HAP-1 (cell line): ENCODE results near the gene MRPL51.

ENCODE experiments used
- DNase-seq, 2 experiments: peaks; one replicate each; pipeline ENCODE4 v3.0.0-alpha.2; 2016 to 2020; ENCODE audit warnings: low spot score in 2 of 2
- H3K27me3 ChIP-seq: fragments of 250-450 bp; sonication (Bioruptor Pico); 2 replicates; pipeline ENCODE4 v1.5.1; 2020; ENCODE audit warnings: low read depth, mild to moderate bottlenecking, moderate library complexity
- H3K36me3 ChIP-seq: fragments of 250-450 bp; sonication (Bioruptor Pico); replicated peaks from 2 replicates; pipeline ENCODE4 v1.5.1; 2020; ENCODE audit warnings: mild to moderate bottlenecking
- H3K4me1 ChIP-seq: fragments of 250-450 bp; sonication (Bioruptor Pico); 2 replicates; pipeline ENCODE4 v1.5.1; 2020; ENCODE audit warnings: mild to moderate bottlenecking
- H3K4me3 ChIP-seq: fragments of 250-450 bp; sonication (Bioruptor Pico); 2 replicates; pipeline ENCODE4 v1.5.1; 2020; ENCODE audit warnings: mild to moderate bottlenecking, moderate library complexity
- H3K9me3 ChIP-seq: fragments of 250-450 bp; sonication (Bioruptor Pico); 2 replicates; pipeline ENCODE4 v1.5.1; 2020; ENCODE audit warnings: mild to moderate bottlenecking, moderate library complexity
- in situ Hi-C: fragments of 300-500 bp; cut with MboI; formaldehyde crosslinking; loops from 3 replicates; pipeline ENCODE4 v1.14.3; 2020; ENCODE audit warnings: low sequenced_read_pairs, inconsistent platforms, mixed read lengths

MRPL51 gene

DNA sequence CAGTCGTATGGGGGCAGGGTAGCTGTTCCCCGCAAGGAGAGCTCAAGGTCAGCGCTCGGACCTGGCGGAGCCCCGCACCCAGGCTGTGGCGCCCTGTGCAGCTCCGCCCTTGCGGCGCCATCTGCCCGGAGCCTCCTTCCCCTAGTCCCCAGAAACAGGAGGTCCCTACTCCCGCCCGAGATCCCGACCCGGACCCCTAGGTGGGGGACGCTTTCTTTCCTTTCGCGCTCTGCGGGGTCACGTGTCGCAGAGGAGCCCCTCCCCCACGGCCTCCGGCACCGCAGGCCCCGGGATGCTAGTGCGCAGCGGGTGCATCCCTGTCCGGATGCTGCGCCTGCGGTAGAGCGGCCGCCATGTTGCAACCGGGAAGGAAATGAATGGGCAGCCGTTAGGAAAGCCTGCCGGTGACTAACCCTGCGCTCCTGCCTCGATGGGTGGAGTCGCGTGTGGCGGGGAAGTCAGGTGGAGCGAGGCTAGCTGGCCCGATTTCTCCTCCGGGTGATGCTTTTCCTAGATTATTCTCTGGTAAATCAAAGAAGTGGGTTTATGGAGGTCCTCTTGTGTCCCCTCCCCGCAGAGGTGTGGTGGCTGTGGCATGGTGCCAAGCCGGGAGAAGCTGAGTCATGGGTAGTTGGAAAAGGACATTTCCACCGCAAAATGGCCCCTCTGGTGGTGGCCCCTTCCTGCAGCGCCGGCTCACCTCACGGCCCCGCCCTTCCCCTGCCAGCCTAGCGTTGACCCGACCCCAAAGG lies 42.1 kb upstream of the MRPL51 start:
- H3K27me3 ChIP-seq, result no peaks in the 10 kb centered on the region
- no peaks in the 10 kb centered on the region for H3K9me3 ChIP-seq
- H3K4me3 ChIP-seq, result peak overlapping the region; percentile 96
- peaks cover 83% of the 10 kb centered on the region for H3K36me3 ChIP-seq
- H3K4me1 ChIP-seq, result peaks cover 26% of the 10 kb centered on the region
- in situ Hi-C loops, result no loop called here
- peak; percentile 29 to 81 for DNase-seq

DNA sequence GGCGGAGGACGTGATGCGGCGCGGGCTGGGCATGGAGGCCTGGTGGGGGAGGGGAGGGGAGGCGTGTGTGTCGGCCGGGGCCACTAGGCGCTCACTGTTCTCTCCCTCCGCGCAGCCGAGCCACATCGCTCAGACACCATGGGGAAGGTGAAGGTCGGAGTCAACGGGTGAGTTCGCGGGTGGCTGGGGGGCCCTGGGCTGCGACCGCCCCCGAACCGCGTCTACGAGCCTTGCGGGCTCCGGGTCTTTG lies 41.6 kb upstream of the MRPL51 start:
- Histone ChIP-seq H3K36me3 (peaks cover 83% of the 10 kb centered on the region), H3K4me1 (peaks cover 26% of the 10 kb centered on the region), H3K4me3 (peak overlapping the region; percentile 96)

DNA sequence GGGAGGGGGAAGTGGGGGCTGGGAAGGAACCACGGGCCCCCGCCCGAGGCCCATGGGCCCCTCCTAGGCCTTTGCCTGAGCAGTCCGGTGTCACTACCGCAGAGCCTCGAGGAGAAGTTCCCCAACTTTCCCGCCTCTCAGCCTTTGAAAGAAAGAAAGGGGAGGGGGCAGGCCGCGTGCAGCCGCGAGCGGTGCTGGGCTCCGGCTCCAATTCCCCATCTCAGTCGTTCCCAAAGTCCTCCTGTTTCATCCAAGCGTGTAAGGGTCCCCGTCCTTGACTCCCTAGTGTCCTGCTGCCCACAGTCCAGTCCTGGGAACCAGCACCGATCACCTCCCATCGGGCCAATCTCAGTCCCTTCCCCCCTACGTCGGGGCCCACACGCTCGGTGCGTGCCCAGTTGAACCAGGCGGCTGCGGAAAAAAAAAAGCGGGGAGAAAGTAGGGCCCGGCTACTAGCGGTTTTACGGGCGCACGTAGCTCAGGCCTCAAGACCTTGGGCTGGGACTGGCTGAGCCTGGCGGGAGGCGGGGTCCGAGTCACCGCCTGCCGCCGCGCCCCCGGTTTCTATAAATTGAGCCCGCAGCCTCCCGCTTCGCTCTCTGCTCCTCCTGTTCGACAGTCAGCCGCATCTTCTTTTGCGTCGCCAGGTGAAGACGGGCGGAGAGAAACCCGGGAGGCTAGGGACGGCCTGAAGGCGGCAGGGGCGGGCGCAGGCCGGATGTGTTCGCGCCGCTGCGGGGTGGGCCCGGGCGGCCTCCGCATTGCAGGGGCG lies 41.0 kb upstream of the MRPL51 start, which contains the start of gene GAPDH:
TSS of gene GAPDH (plus strand) at position 595 of the 772 bp plus-strand sequence. CDS start 316 bp downstream, outside the sequence.
- in situ Hi-C loops, result no loop called here
- Histone ChIP-seq H3K9me3 (no peaks in the 10 kb centered on the region), H3K4me3 (peak within 1 kb of the TSS; percentile 96), H3K4me1 (peaks cover 26% of the 10 kb centered on the region), H3K27me3 (no peaks in the 10 kb centered on the region), H3K36me3 (peaks cover 85% of the 10 kb centered on the region)
- DNase-seq, result peak; percentile 95 to 96

More for the DNA sequence above, 41.6 kb upstream of the MRPL51 start:
- DNase-seq, result no peak
- Histone ChIP-seq H3K9me3 (no peaks in the 10 kb centered on the region), H3K27me3 (no peaks in the 10 kb centered on the region)
- in situ Hi-C loops, result no loop called here

DNA sequence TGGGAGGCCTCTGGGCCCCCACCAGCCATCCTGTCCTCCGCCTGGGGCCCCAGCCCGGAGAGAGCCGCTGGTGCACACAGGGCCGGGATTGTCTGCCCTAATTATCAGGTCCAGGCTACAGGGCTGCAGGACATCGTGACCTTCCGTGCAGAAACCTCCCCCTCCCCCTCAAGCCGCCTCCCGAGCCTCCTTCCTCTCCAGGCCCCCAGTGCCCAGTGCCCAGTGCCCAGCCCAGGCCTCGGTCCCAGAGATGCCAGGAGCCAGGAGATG lies 40.5 kb upstream of the MRPL51 start:
- DNase-seq, result no peak
- Histone ChIP-seq H3K27me3 (no peaks in the 10 kb centered on the region), H3K9me3 (no peaks in the 10 kb centered on the region), H3K4me1 (peaks cover 26% of the 10 kb centered on the region), H3K4me3 (peak overlapping the region; percentile 96), H3K36me3 (peaks cover 85% of the 10 kb centered on the region)
- in situ Hi-C loops, result no loop called here

DNA sequence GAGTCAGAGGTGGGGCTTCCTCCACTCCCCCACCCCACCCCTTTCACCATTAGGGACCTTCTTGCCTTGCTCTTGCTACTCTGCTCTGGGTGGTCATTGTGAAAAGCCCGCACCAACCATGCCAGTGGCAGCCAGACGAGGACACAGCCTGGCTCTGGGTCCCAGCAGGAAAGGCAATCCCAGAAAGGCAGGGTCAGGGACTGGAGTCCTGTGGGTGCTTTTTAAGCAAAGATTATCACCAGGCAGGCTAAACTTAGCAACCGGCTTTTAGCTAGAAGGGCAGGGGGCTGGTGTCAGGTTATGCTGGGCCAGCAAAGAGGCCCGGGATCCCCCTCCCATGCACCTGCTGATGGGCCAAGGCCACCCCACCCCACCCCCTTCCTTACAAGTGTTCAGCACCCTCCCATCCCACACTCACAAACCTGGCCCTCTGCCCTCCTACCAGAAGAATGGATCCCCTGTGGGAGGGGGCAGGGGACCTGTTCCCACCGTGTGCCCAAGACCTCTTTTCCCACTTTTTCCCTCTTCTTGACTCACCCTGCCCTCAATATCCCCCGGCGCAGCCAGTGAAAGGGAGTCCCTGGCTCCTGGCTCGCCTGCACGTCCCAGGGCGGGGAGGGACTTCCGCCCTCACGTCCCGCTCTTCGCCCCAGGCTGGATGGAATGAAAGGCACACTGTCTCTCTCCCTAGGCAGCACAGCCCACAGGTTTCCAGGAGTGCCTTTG lies 40.0 kb upstream of the MRPL51 start:
- peaks cover 26% of the 10 kb centered on the region for H3K4me1 ChIP-seq
- in situ Hi-C loops, result no loop called here
- H3K36me3 ChIP-seq, result peaks cover 85% of the 10 kb centered on the region

GRCh38 chr12:6532051-6532926 lies 39.2 kb upstream of the MRPL51 start:
- in situ Hi-C loops, result no loop called here
- DNase-seq, result peak; percentile 24 to 51
- H3K36me3 ChIP-seq, result peaks cover 85% of the 10 kb centered on the region
- H3K4me3 ChIP-seq, result peak overlapping the region; percentile 96
- H3K9me3 ChIP-seq, result no peaks in the 10 kb centered on the region
- H3K4me1 ChIP-seq, result peaks cover 26% of the 10 kb centered on the region
- H3K27me3 ChIP-seq, result no peaks in the 10 kb centered on the region

More for the DNA sequence above, 40.0 kb upstream of the MRPL51 start:
- Histone ChIP-seq H3K27me3 (no peaks in the 10 kb centered on the region), H3K4me3 (peak overlapping the region; percentile 96), H3K9me3 (no peaks in the 10 kb centered on the region)
- peak; percentile 79 to 89 for DNase-seq

GRCh38 chr12:6530576-6531260 lies 37.7 kb upstream of the MRPL51 start:
- Histone ChIP-seq H3K4me3 (no peak overlapping the region), H3K27me3 (no peaks in the 10 kb centered on the region), H3K36me3 (peaks cover 85% of the 10 kb centered on the region), H3K9me3 (no peaks in the 10 kb centered on the region), H3K4me1 (peaks cover 18% of the 10 kb centered on the region)
- in situ Hi-C loops, result no loop called here
- no peak for DNase-seq

GRCh38 chr12:6529291-6529737 lies 36.3 kb upstream of the MRPL51 start:
- no peaks in the 10 kb centered on the region for H3K27me3 ChIP-seq
- in situ Hi-C loops, result no loop called here
- no peak for DNase-seq
- peaks cover 17% of the 10 kb centered on the region for H3K4me1 ChIP-seq
- H3K4me3 ChIP-seq, result no peak overlapping the region
- no peaks in the 10 kb centered on the region for H3K9me3 ChIP-seq
- peaks cover 85% of the 10 kb centered on the region for H3K36me3 ChIP-seq

GRCh38 chr12:6528539-6529235 lies 35.6 kb upstream of the MRPL51 start:
- peaks cover 92% of the 10 kb centered on the region for H3K36me3 ChIP-seq

GRCh38 chr12:6527711-6528110 lies 34.6 kb upstream of the MRPL51 start:
- Histone ChIP-seq H3K9me3 (no peaks in the 10 kb centered on the region), H3K4me3 (no peak overlapping the region), H3K36me3 (peaks cover 98% of the 10 kb centered on the region), H3K4me1 (peaks cover 12% of the 10 kb centered on the region), H3K27me3 (no peaks in the 10 kb centered on the region)
- no peak for DNase-seq
- in situ Hi-C loops, result no loop called here

More at GRCh38 chr12:6528539-6529235, 35.6 kb upstream of the MRPL51 start:
- no peak for DNase-seq
- in situ Hi-C loops, result no loop called here
- Histone ChIP-seq H3K4me1 (peaks cover 17% of the 10 kb centered on the region), H3K27me3 (no peaks in the 10 kb centered on the region), H3K9me3 (no peaks in the 10 kb centered on the region), H3K4me3 (no peak overlapping the region)

DNA sequence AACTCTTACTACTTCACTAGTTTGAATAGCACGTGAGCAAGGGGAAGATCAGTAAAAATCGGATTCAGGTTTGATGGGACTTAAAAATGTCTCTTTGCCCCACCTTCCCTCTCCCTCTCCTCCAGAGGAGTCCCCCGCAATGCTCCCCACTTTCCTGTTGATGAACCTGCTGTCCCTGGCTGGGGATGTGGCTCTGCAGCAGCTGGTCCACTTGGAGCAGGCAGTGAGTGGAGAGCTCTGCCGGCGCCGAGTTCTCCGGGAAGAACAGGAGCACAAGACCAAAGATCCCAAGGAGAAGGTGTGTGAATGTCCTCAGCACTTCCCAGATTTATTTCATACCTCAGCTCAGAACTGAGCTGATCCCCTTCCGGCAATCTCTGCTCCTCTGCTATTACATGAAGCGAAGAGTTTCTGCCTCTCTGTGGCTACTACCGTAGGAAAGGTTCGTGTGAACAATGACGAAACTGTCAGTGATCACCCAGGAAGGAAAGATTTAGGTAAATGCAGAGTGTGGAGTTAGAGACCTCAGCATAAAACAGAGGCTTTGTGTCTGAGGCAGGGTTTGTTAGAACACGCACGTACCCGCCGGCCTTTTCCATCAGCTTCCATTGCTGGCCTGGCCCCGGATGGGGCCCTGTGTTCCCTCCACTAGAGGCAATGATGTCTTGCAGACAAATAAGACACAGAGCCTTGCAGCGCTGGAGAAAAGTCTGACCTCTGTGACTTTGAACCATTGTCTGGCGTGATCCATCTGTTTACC lies 33.9 kb upstream of the MRPL51 start:
- Histone ChIP-seq H3K27me3 (no peaks in the 10 kb centered on the region), H3K9me3 (no peaks in the 10 kb centered on the region), H3K4me1 (peaks cover 4% of the 10 kb centered on the region), H3K36me3 (peaks cover 98% of the 10 kb centered on the region), H3K4me3 (no peak overlapping the region)
- in situ Hi-C loops, result no loop called here
- no peak for DNase-seq

DNA sequence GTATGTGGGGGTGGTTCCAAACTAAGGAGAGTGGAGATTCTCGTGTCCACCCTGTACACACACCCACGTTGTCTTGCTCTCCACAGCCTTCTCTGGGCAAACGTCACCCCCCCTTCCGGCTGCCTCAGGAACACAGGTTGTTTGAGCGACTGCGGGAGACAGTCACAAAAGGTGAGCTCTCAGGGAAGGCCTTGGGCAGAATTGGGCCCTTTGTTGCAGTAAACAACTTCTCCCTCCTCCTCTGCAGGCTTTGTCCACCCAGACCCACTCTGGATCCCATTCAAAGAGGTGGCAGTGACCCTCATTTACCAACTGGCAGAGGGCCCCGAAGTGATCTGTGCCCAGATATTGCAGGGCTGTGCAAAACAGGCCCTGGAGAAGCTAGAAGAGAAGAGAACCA lies 33.1 kb upstream of the MRPL51 start:
- in situ Hi-C loops, result no loop called here
- Histone ChIP-seq H3K4me1 (no peaks in the 10 kb centered on the region), H3K36me3 (peaks cover 98% of the 10 kb centered on the region), H3K27me3 (no peaks in the 10 kb centered on the region), H3K9me3 (no peaks in the 10 kb centered on the region), H3K4me3 (no peak overlapping the region)
- DNase-seq, result no peak
